K562 (cell line): Measurements from ENCODE around the gene BPHL. TPM values are rescaled to one million over a fixed set of nuclear protein-coding genes. Genes with fewer than 3 reads are reported as not detected.

Source experiments
- ATF1 ChIP-seq, 2 experiments: fragments of 450-650 bp in 1 of 2; IDR thresholded peaks; 2 replicates each; pipeline ENCODE4 v1.6.1; 2016; ENCODE audit warnings: missing compliant biosample characterization in 1 of 2, missing genetic modification characterization in 1 of 2
- BCL6 ChIP-seq: fragments of 250-450 bp; sonication (Bioruptor Pico); IDR thresholded peaks from 2 replicates; pipeline ENCODE4 v1.4.0; 2020
- DIDO1 ChIP-seq: fragments of 450-650 bp; IDR thresholded peaks from 2 replicates; pipeline ENCODE4 v1.6.1; 2016; ENCODE audit warnings: low read depth, missing biosample characterization, missing genetic modification characterization
- FUS ChIP-seq: fragments of 200-400 bp; formaldehyde crosslinking; optimal IDR thresholded peaks from 2 replicates; pipeline ENCODE3; 2017; ENCODE audit warnings: low read depth, low read length
- HIVEP1 ChIP-seq: fragments of 250-450 bp; sonication (Bioruptor Pico); IDR thresholded peaks from 2 replicates; pipeline ENCODE4 v1.4.0; 2020; ENCODE audit warnings: mild to moderate bottlenecking
- HNRNPL ChIP-seq: fragments of 200-400 bp; formaldehyde crosslinking; IDR thresholded peaks from 2 replicates; pipeline ENCODE4 v1.6.1; 2017; ENCODE audit warnings: low read depth, mild to moderate bottlenecking, low read length
- KDM2B ChIP-seq: fragments of 250-450 bp; sonication (Bioruptor Pico); IDR thresholded peaks from 2 replicates; pipeline ENCODE4 v1.8.0; 2021; ENCODE audit warnings: mild to moderate bottlenecking, moderate library complexity
- LCOR ChIP-seq: sonication (generic); formaldehyde crosslinking; IDR thresholded peaks from 2 replicates; pipeline ENCODE4 v1.8.0; 2022; ENCODE audit warnings: mild to moderate bottlenecking, missing genetic modification reagents
- NFIX ChIP-seq: fragments of 250-450 bp; sonication (Bioruptor Pico); IDR thresholded peaks from 2 replicates; pipeline ENCODE4 v1.4.0; 2020; ENCODE audit warnings: low read depth, mild to moderate bottlenecking, moderate library complexity
- RAD21 ChIP-seq, 2 experiments: fragments of 250-450 bp in 1 of 2; fragments of 450-650 bp in 1 of 2; sonication (Bioruptor Pico) in 1 of 2; formaldehyde crosslinking in 1 of 2; IDR thresholded peaks in 1 of 2; conservative IDR thresholded peaks in 1 of 2; 2 replicates each; pipeline versions ENCODE4 v1.4.0 to v1.8.0; 2020 to 2022; ENCODE audit warnings: mild to moderate bottlenecking in 2 of 2, moderate library complexity in 1 of 2
- RUNX1 ChIP-seq: sonication (generic); IDR thresholded peaks from 2 replicates; pipeline ENCODE4 v1.6.1; 2016; ENCODE audit warnings: antibody characterized with exemption, low read depth
- TCF3 ChIP-seq: sonication (generic); formaldehyde crosslinking; IDR thresholded peaks from 2 replicates; pipeline ENCODE4 v1.4.0; 2020; ENCODE audit warnings: mild to moderate bottlenecking, missing genetic modification reagents
- TEAD4 ChIP-seq, 2 experiments: sonication (generic) in 1 of 2; formaldehyde crosslinking in 1 of 2; IDR thresholded peaks; 2 replicates each; pipeline versions ENCODE4 v1.6.1 to v1.8.0; 2012 to 2022; ENCODE audit warnings: borderline replicate concordance in 1 of 2, inconsistent platforms in 1 of 2, low read length in 1 of 2, mild to moderate bottlenecking in 1 of 2, missing genetic modification reagents in 1 of 2
- TRIM25 ChIP-seq: fragments of 450-650 bp; IDR thresholded peaks from 2 replicates; pipeline ENCODE4 v1.7.0; 2016; ENCODE audit warnings: borderline replicate concordance
- ZBED1 ChIP-seq: IDR thresholded peaks from 2 replicates; pipeline ENCODE4 v1.6.1; 2014
- ZNF398 ChIP-seq: fragments of 250-450 bp; sonication (Bioruptor Pico); IDR thresholded peaks from 2 replicates; pipeline ENCODE4 v1.8.0; 2021; ENCODE audit warnings: moderate library complexity, mild to moderate bottlenecking, inconsistent platforms
- polyA plus RNA-seq, 8 experiments: library from polyadenylated mRNA; depleted of rRNA in 4 of 8; stranded (reverse) in 5 of 8; unstranded in 3 of 8; fragments of >200 nt; fragmentation: Nextera tagmentation in 2 of 8; fragmentation: Illumina TruSeq in 1 of 8; extraction: Ambion mirVana in 2 of 8; extraction: Trizol in 1 of 8; gene quantifications; 2 replicates each; pipeline versions ENCODE4 v1.2.1 to v1.2.3, GENCODE V29; 2011 to 2014; ENCODE audit warnings: inconsistent platforms in 1 of 8, missing spikeins in 1 of 8
- total RNA-seq, 7 experiments: library from RNA; depleted of rRNA in 6 of 7; stranded (reverse); fragments of >200 nt in 6 of 7; fragmentation: Illumina TruSeq in 2 of 7; extraction: Trizol in 2 of 7; gene quantifications; 2 replicates each; pipeline versions ENCODE4 v1.2.1 to v1.2.3, GENCODE V29; 2011 to 2021; ENCODE audit warnings: low replicate concordance in 1 of 7
- TF ChIP-seq, protein P1 (sequence below): sonication (generic); formaldehyde crosslinking; IDR thresholded peaks from 2 replicates; pipeline ENCODE4 v1.8.0; 2022; ENCODE audit warnings: missing genetic modification reagents, mild to moderate bottlenecking, moderate library complexity, borderline replicate concordance
- TF ChIP-seq, protein P2 (sequence below): fragments of 450-650 bp; formaldehyde crosslinking; IDR thresholded peaks from 2 replicates; pipeline ENCODE4 v1.4.0; 2020; ENCODE audit warnings: mild to moderate bottlenecking, moderate library complexity

The BPHL gene
- total and polyA plus RNA-seq, 9 of the 15 experiments (the other 6 are each of a cell fraction or from before 2014, with no cell fraction given), result 3.5 to 17.4 (median 8.2) TPM

DNA sequence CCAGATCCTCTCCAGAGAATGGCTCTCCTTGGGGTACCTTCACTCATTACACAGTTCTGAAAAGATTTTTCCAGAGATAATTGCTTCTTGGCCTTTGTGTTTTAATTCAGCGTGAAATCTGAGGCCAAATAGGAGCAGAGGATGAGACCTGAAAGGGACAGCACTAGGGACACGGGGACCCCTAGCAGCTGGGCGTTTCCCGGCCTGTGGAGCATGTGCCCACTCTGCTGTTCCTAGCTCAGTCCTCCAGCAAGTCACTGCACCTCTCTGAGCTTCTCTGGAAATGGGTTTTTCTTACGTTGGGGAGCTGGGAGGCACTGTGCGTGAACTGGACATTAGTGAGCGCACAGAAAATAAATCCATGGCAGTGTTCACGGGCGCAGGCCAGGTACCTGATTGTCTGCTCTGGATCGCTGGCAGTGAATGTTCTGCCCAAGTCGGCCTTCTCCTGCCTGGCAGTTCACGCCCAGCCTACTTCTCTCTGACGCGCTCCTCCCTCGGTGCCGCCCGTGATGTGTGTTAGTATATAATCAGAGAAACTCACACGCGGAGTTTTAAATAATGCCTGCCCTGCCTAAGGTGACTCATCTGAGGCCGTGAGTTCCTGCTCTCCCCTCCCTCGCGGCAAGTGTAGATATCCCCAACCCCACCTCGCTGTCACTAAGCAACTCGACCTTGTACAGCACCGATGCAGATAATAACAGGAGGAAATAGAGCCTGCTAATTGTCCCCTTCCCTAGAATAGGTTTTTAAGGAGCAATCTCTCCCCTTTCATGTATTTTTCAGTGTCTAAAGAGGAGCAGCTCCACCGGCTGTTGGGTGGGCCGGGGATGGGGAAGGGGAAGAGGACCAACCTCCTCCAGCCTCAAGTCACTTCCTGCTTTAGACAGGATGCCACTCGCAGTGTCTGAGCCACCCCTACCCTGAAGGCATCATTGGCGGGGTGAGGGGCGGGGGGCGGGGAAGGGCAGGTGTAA lies 41.6 kb downstream of the BPHL start (continued):
- TF ChIP-seq, protein P1, sequence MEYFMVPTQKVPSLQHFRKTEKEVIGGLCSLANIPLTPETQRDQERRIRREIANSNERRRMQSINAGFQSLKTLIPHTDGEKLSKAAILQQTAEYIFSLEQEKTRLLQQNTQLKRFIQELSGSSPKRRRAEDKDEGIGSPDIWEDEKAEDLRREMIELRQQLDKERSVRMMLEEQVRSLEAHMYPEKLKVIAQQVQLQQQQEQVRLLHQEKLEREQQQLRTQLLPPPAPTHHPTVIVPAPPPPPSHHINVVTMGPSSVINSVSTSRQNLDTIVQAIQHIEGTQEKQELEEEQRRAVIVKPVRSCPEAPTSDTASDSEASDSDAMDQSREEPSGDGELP, result peak; percentile 71; the same call in 1 of the 2 replicates
- TF ChIP-seq NFIX (CRISPR knock-in tag), result no peak
- TF ChIP-seq BCL6, result no peak
- no peak; a peak in 1 of 4 replicates for TF ChIP-seq RAD21 (CRISPR knock-in tag; conservative IDR thresholded peaks at IDR 0.05 in 1 of 2, IDR thresholded peaks at IDR 0.05 in 1 of 2)
- TF ChIP-seq FUS, result no peak
- peak; percentile 41; the same call in 1 of the 2 replicates for TF ChIP-seq LCOR (CRISPR knock-in tag)
- TF ChIP-seq HNRNPL, result 0 out of 2 replicates have a peak, but pooled peaks have one; percentile 23
- peak; percentile 54; the same call in 1 of the 2 replicates for TF ChIP-seq TCF3
- peak; percentile 49; the same call in 1 of the 2 replicates for TF ChIP-seq TEAD4 (IDR thresholded peaks at IDR 0.05; ENCODE audit: low read length)
- TF ChIP-seq TEAD4 (CRISPR knock-in tag; IDR thresholded peaks at IDR 0.05; ENCODE audit: borderline replicate concordance), result no peak
- no peak for TF ChIP-seq ATF1 (CRISPR knock-in tag; IDR thresholded peaks at IDR 0.05)
- peak; percentile 80 for TF ChIP-seq ATF1 (tag; IDR thresholded peaks at IDR 0.05)
- TF ChIP-seq DIDO1 (tag), result no peak
- no peak for TF ChIP-seq ZNF398 (CRISPR knock-in tag)
- no peak for TF ChIP-seq KDM2B (CRISPR knock-in tag)
- no peak for TF ChIP-seq ZBED1
- no peak for TF ChIP-seq HIVEP1 (CRISPR knock-in tag)
- TF ChIP-seq RUNX1, result no peak
- no peak for TF ChIP-seq TRIM25
- TF ChIP-seq, protein P2, sequence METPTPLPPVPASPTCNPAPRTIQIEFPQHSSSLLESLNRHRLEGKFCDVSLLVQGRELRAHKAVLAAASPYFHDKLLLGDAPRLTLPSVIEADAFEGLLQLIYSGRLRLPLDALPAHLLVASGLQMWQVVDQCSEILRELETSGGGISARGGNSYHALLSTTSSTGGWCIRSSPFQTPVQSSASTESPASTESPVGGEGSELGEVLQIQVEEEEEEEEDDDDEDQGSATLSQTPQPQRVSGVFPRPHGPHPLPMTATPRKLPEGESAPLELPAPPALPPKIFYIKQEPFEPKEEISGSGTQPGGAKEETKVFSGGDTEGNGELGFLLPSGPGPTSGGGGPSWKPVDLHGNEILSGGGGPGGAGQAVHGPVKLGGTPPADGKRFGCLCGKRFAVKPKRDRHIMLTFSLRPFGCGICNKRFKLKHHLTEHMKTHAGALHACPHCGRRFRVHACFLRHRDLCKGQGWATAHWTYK (CRISPR knock-in tag), result no peak
